Measurements from ENCODE around the gene SFT2D1. TPM values are rescaled to one million over a fixed set of nuclear protein-coding genes. Genes with fewer than 3 reads are reported as not detected.

SFT2D1 gene
- total RNA-seq, 1 donor from 2014 or later = 62.4 TPM

GRCh38 chr6:166282394-166283032, 59.8 kb downstream of the SFT2D1 start:
- no peak for DNase-seq (ENCODE audit: low read depth)
- no peak overlapping the region for H3K4me3 ChIP-seq (ENCODE audit: low read depth, low read length)
- TF ChIP-seq, protein P1, sequence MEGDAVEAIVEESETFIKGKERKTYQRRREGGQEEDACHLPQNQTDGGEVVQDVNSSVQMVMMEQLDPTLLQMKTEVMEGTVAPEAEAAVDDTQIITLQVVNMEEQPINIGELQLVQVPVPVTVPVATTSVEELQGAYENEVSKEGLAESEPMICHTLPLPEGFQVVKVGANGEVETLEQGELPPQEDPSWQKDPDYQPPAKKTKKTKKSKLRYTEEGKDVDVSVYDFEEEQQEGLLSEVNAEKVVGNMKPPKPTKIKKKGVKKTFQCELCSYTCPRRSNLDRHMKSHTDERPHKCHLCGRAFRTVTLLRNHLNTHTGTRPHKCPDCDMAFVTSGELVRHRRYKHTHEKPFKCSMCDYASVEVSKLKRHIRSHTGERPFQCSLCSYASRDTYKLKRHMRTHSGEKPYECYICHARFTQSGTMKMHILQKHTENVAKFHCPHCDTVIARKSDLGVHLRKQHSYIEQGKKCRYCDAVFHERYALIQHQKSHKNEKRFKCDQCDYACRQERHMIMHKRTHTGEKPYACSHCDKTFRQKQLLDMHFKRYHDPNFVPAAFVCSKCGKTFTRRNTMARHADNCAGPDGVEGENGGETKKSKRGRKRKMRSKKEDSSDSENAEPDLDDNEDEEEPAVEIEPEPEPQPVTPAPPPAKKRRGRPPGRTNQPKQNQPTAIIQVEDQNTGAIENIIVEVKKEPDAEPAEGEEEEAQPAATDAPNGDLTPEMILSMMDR (conservative IDR thresholded peaks at IDR 0.05; ENCODE audit: low read depth, low read length) = no peak

- no peak for DNase-seq (ENCODE audit: low read depth)
- no peak overlapping the region for H3K4me3 ChIP-seq (ENCODE audit: low read depth, low read length)
- TF ChIP-seq, protein P1 (conservative IDR thresholded peaks at IDR 0.05; ENCODE audit: low read depth, low read length) = no peak
These were observed 61.2 kb downstream of the SFT2D1 start for GRCh38 chr6:166281104-166281503.

GRCh38 chr6:166279393-166279679, 63.0 kb downstream of the SFT2D1 start:
- no peak overlapping the region for H3K4me3 ChIP-seq (ENCODE audit: low read depth, low read length)
- DNase-seq (ENCODE audit: low read depth) = no peak
- TF ChIP-seq, protein P1 (conservative IDR thresholded peaks at IDR 0.05; ENCODE audit: low read depth, low read length) = no peak

GRCh38 chr6:166278579-166279392, 63.6 kb downstream of the SFT2D1 start:
- TF ChIP-seq, protein P1 (conservative IDR thresholded peaks at IDR 0.05; ENCODE audit: low read depth, low read length) = no peak
- no peak overlapping the region for H3K4me3 ChIP-seq (ENCODE audit: low read depth, low read length)
- no peak for DNase-seq (ENCODE audit: low read depth)

DNA sequence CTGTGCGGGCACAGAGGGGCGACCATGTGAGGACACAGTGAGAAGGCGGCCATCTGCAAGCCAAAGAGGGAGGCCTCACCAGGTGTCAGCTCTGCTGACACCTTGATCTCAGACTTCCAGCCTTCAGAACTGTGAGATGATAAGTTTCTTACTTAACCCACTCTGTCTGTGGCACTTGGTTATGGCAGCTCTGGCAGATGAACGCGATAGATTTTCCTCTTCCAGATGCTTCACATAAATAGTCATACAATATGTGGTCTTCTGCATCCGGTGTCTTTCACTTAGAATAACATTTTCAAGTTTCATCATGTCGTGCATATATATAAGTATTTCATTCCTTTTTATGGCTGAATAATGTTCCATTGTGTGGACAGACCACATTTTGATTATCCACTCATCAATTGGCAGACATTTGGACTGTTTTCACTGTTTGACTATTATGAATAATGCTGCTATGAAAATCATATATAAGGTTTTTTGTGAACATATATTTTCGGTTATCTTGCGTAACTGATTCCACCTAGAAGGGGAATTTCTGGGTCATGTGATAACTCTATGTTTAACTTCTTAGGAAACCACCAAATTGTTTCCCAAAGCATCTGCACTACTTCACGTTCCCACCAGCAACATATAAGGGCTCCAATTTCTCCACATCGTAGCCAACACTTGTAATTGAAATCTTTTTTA, 64.3 kb downstream of the SFT2D1 start:
- TF ChIP-seq, protein P1 (conservative IDR thresholded peaks at IDR 0.05; ENCODE audit: low read depth, low read length) = no peak
- no peak for DNase-seq (ENCODE audit: low read depth)
- no peak overlapping the region for H3K4me3 ChIP-seq (ENCODE audit: low read depth, low read length)

DNA sequence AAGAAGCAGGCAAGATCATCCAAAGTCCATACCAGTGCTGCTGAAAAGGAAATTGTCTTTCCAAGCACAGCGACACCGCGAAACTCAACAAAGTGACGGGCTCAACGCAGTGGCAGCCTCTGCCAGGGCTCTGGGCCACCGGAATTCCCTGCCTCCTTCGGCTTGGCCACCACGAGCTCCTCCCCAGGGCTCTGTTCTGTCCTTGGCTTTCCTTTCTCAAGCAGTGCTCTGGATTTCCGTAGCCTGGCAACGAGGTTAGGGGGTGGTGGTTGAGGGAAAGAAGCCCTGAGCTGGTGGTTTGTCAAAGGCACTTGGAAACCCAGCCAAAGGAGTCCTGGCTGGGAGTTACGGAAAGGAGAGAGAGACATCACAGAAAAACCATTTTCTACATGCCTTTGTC, 65.3 kb downstream of the SFT2D1 start:
- no peak for DNase-seq (ENCODE audit: low read depth)
- TF ChIP-seq, protein P1 (conservative IDR thresholded peaks at IDR 0.05; ENCODE audit: low read depth, low read length) = no peak
- no peak overlapping the region for H3K4me3 ChIP-seq (ENCODE audit: low read depth, low read length)
